Pancreas (tissue), 10 donors: ENCODE measurements around the gene OR5H6. TPM values are rescaled to one million over a fixed set of nuclear protein-coding genes. Genes with fewer than 3 reads are reported as not detected.
"Not testable (repeated sequence)": the region's sequence is repeated elsewhere in the genome, so short reads cannot be mapped to it uniquely, and the experiment has no call there.

ENCODE experiments used
- ATAC-seq, 4 donors: fragments of 200-7000 bp; cut with Tn5 transposase; one replicate each; pipeline versions ENCODE4 v1.8.0 to v1.9.1; 2020; ENCODE audit warnings: mild to moderate bottlenecking in 4 of 4, moderate library complexity in 4 of 4
- DNase-seq, 6 donors: peaks; one replicate each; pipeline ENCODE4 v3.0.0-alpha.2; 2020
- FAIRE-seq: peaks from 2 replicates; lab custom pipeline; 2012; peaks lifted over from hg19 to GRCh38; lab: Jason Lieb, UNC
- H3K27ac ChIP-seq, 4 donors: fragments of 200-600 bp; sonication (generic); 1 replicate in 3 of 4; 2 replicates in 1 of 4; pipeline versions ENCODE4 v1.5.0 to v1.8.0; 2020
- H3K27me3 ChIP-seq, 4 donors: fragments of 200-600 bp; one replicate each; pipeline ENCODE4 v1.8.0; 2021
- H3K36me3 ChIP-seq, 3 donors: fragments of 200-600 bp; sonication (generic) in 1 of 3; one replicate each; pipeline versions ENCODE4 v1.5.0 to v1.8.0; 2020 to 2021
- H3K4me1 ChIP-seq, 3 donors: fragments of 200-600 bp; one replicate each; pipeline ENCODE4 v1.8.0; 2021
- H3K4me3 ChIP-seq, 4 donors: fragments of 200-600 bp; sonication (generic) in 2 of 4; one replicate each; pipeline versions ENCODE4 v1.5.0 to v1.8.0; 2020 to 2021
- H3K9me3 ChIP-seq, 4 donors: fragments of 200-600 bp; one replicate each; pipeline ENCODE4 v1.8.0; 2021
- CTCF ChIP-seq, 4 donors: fragments of 200-600 bp; sonication (generic) in 3 of 4; IDR thresholded peaks; one replicate each; pipeline versions ENCODE4 v1.5.0 to v1.8.0; 2021; ENCODE audit warnings: antibody characterized with exemption in 4 of 4
- WGBS, 2 donors: extraction: QIAGEN DNeasy Blood & Tissue Kit; methylation state at CpG; one replicate each; pipeline ENCODE4 v1.1.7; 2013; 5-methylcytosine and 5-hydroxymethylcytosine counted together
- intact Hi-C, 3 donors: fragments of 100-400 bp; cut with DNase I; formaldehyde crosslinking; loops; one replicate each; pipeline versions ENCODE4 v1.11.1 to v1.14.2; 2022
- polyA plus RNA-seq, 2 donors: library from polyadenylated mRNA; stranded (reverse); fragments of 200-250 nt; gene quantifications; one replicate each; pipeline ENCODE4 v1.2.3, GENCODE V29; 2013
- total RNA-seq, 6 donors: library from RNA; stranded (reverse); fragmentation: NEBNext Ultra II Directional in 4 of 6; extraction: Animal tissue kit (Norgen Biotek cat#: 25700) in 4 of 6; gene quantifications; one replicate each; pipeline versions ENCODE4 v1.2.1 to v1.2.4, GENCODE V29; 2021 to 2023
- donor health status: healthy with polysubstance abuse.
- donor health status: DM: no; HTN: no; CAD: no; lungs with moderate emphysema.
- donor health status: DM: no; HTN: no; CAD: no.
- donor health status: control.
- donor health status: control.
- donor health status: Bipolar disorder and iron deficiency.
- donor health status: DM: yes; HTN: yes; CAD: no.
- donor health status: DM: no; HTN: no; CAD: no.
- donor health status: DM: no; HTN: no; CAD: no.
- donor health status: DM: yes; HTN: yes; CAD: no.

Gene OR5H6
- total and polyA plus RNA-seq, 8 donors, result 0.12 TPM; not detected in 7

DNA sequence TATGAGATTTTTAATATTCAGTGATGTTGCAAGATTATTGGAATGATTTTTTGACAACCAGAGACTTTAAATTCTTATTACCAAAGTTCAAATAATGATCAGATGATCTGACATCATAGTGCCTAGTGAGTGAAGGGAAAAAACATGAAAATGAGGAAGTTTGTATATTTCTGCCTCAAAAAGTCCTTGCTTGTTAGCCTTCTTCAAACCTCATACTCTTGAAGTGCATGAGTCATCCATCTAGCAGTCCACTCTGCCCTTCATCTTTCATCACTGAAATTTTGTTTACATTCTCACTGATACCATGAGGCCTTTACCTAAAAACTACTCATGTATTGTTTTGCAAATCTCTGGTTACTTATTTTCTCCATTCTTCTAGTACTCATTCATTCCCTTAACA lies 23.9 kb upstream of the OR5H6 start:
- intact Hi-C loops, result no loop called here
- Histone ChIP-seq H3K9me3 (no peaks in the 10 kb centered on the region), H3K36me3 (no peaks in the 10 kb centered on the region), H3K27ac (no peak overlapping the region), H3K27me3 (no peaks in the 10 kb centered on the region), H3K4me1 (no peaks in the 10 kb centered on the region), H3K4me3 (no peak overlapping the region)
- no peak for FAIRE-seq
- TF ChIP-seq CTCF (IDR thresholded peaks at IDR 0.05), result no peak
- DNase-seq, result no peak
- no peak for ATAC-seq

DNA sequence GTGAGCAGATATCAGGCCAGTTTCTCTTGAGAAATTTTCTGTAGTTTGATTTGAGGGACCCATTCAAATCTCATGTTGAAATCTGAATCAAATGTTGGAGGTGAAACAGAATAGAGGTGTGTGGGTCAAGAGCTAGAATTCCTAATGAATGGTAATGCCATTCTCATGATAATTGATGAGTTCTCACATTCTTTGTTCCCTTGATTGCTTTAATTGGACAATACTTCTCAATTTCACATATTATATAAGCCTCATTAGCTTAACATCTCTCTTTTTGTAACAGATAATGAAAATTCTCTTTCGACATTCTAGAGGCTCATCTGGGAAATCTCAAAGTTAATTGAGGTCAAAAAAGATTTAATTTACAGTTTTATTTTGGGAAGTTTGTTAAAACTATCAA lies 21.9 kb upstream of the OR5H6 start:
- no peaks in the 10 kb centered on the region for H3K27me3 ChIP-seq
- DNase-seq, result no peak
- no peak for FAIRE-seq
- H3K27ac ChIP-seq, result no peak overlapping the region
- TF ChIP-seq CTCF (IDR thresholded peaks at IDR 0.05), result no peak
- intact Hi-C loops, result no loop called here
- WGBS, 2 donors, result 51 to 72% methylated on average over 1 of the region's 1 CpG
- H3K36me3 ChIP-seq, result no peaks in the 10 kb centered on the region
- H3K4me3 ChIP-seq, result no peak overlapping the region
- no peaks in the 10 kb centered on the region for H3K4me1 ChIP-seq
- no peaks in the 10 kb centered on the region for H3K9me3 ChIP-seq
- no peak for ATAC-seq

- no peak for ATAC-seq
- DNase-seq, result no peak
- no peak for FAIRE-seq
- Histone ChIP-seq H3K27ac (no peak overlapping the region), H3K27me3 (no peaks in the 10 kb centered on the region), H3K36me3 (no peaks in the 10 kb centered on the region), H3K9me3 (no peaks in the 10 kb centered on the region), H3K4me1 (no peaks in the 10 kb centered on the region), H3K4me3 (no peak overlapping the region)
- 43 to 59% methylated on average over 7 of the region's 7 CpGs for WGBS, 2 donors
- intact Hi-C loops, result no loop called here
- no peak for TF ChIP-seq CTCF (IDR thresholded peaks at IDR 0.05)
Observed at GRCh38 chr3:98243843-98244242, 20.2 kb upstream of the OR5H6 start.

- no peaks in the 10 kb centered on the region for H3K36me3 ChIP-seq
- FAIRE-seq (no peak), ATAC-seq (no peak), DNase-seq (no peak)
- TF ChIP-seq CTCF (IDR thresholded peaks at IDR 0.05), result no peak
- no peak overlapping the region for H3K27ac ChIP-seq
- H3K9me3 ChIP-seq, result no peaks in the 10 kb centered on the region
- 72 to 80% methylated on average over 10 of the region's 10 CpGs for WGBS, 2 donors
- no peaks in the 10 kb centered on the region for H3K4me1 ChIP-seq
- intact Hi-C loops, result no loop called here
- H3K4me3 ChIP-seq, result no peak overlapping the region
- H3K27me3 ChIP-seq, result no peaks in the 10 kb centered on the region
Observed at GRCh38 chr3:98246142-98246541, 17.9 kb upstream of the OR5H6 start.

- intact Hi-C loops, H3K9me3 ChIP-seq, H3K27me3 ChIP-seq, ATAC-seq, H3K4me1 ChIP-seq, FAIRE-seq, DNase-seq, H3K27ac ChIP-seq, H3K36me3 ChIP-seq, H3K4me3 ChIP-seq: not testable (repeated sequence)
- 45 to 53% methylated on average over 5 of the region's 5 CpGs for WGBS, 2 donors
Observed at GRCh38 chr3:98256026-98256425, 8.0 kb upstream of the OR5H6 start.

- H3K9me3 ChIP-seq, result no peaks in the 10 kb centered on the region
- no peaks in the 10 kb centered on the region for H3K36me3 ChIP-seq
- no peak overlapping the region for H3K4me3 ChIP-seq
- no peaks in the 10 kb centered on the region for H3K4me1 ChIP-seq
- FAIRE-seq (no peak), ATAC-seq (no peak), DNase-seq (no peak)
- H3K27me3 ChIP-seq, result no peaks in the 10 kb centered on the region
- TF ChIP-seq CTCF (IDR thresholded peaks at IDR 0.05), result no peak
- H3K27ac ChIP-seq, result no peak overlapping the region
- 43 to 71% methylated on average over 2 of the region's 2 CpGs for WGBS, 2 donors
- intact Hi-C loops, result no loop called here
Observed at GRCh38 chr3:98259707-98260106, 4.3 kb upstream of the OR5H6 start.
